ENCODE results near the gene LPCAT1. TPM values are rescaled to one million over a fixed set of nuclear protein-coding genes. Genes with fewer than 3 reads are reported as not detected.
"Not testable (repeated sequence)": the region's sequence is repeated elsewhere in the genome, so short reads cannot be mapped to it uniquely, and the experiment has no call there.

LPCAT1 gene
- total and polyA plus RNA-seq, 10 of the 15 experiments (the other 5 are each of a cell fraction or from before 2014, with no cell fraction given) = 2.3 to 109 (median 72.7) TPM

DNA sequence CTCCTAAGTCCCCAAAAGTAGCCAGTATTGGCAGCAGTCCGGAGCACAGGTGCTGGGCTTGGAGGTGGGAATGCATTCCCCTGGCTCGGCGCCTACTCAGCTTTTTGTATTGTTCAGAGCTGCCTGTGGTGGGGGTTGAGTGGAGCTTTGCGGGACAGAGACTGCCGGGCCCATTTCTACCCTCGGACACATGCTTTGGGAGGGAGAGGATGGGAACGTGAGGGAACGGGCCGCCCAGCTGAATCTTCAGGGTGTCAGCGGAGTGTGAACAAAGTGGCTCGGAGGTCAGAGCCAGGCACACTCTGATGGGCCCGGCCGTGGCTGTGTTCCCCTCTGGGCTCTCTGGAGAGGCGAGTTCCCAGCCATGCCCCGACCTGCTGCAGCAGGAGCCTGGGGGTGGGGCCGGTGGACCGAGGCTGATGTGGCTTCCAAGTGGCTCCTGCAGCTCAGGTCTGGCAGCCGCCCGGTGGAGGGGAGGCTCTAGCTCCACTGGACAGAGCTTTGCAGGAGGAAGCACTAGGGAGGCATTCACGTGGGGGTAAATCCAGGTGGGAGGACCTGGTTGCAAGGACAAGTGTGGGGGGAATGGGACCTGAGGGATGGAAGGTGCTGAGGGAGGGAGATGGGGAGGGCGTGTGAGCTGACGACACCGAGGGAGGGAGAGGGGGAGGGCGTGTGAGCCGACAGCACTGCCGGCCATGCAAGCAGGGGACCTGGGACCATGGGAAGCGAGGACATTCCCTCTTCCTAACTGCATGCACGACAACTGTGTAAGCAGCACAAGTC is 47.4 kb downstream of the LPCAT1 start:
- Histone ChIP-seq H3K27me3 (replicated peaks in 1 of 2; ENCODE audit: control insufficient read depth in 2 of 2, insufficient read depth in 2 of 2, low read length in 1 of 2) (no peaks in the 10 kb centered on the region), H3K27ac (ENCODE audit: control insufficient read depth, insufficient read depth) (no peak overlapping the region), H3K4me3 (no peak overlapping the region), H4K20me1 (ENCODE audit: control insufficient read depth, insufficient read depth) (no peaks in the 10 kb centered on the region), H3K36me3 (ENCODE audit: control insufficient read depth in 2 of 2, insufficient read depth in 2 of 2, low read length in 1 of 2) (peaks cover 29 to 45% of the 10 kb centered on the region in 2 experiments), H3K4me1 (ENCODE audit: control insufficient read depth, insufficient read depth, low read length) (peaks cover 13% of the 10 kb centered on the region), H3K9me3 (replicated peaks; ENCODE audit: control insufficient read depth, insufficient read depth, low read length) (no peaks in the 10 kb centered on the region), H3K9ac (ENCODE audit: control insufficient read depth, insufficient read depth, low read length) (no peak overlapping the region), H3K79me2 (ENCODE audit: control insufficient read depth, insufficient read depth, low read length) (no peaks in the 10 kb centered on the region; the same call in 1 of the 2 replicates), H3K4me2 (ENCODE audit: control insufficient read depth, insufficient read depth) (no peak overlapping the region), H2AFZ (ENCODE audit: control insufficient read depth, low read depth, low read length) (no peak overlapping the region)
- in situ Hi-C loops (cut with MboI) (no loop called here), intact Hi-C loops (cut with micrococcal nuclease; ENCODE audit: unreplicated experiment) (no loop called here)
- CTCF ChIA-PET = no interaction called here
- FAIRE-seq = no peak
- SMC1A ChIA-PET (ENCODE audit: uncharacterized antibody, unreplicated experiment) = no interaction called here
- RAD21 ChIA-PET (ENCODE audit: unreplicated experiment) = no interaction called here
- POLR2A ChIA-PET = interaction anchor here (0.6 kb wide), 1 partner anchor 457 kb away, joined by 4 read pairs; no protein-coding TSS in a partner anchor
- no peak for ATAC-seq
- WGBS (ENCODE audit: insufficient coverage, insufficient replicate concordance, low lambda C conversion rate, missing lambda C conversion rate) = 95% methylated on average over 22 of the region's 28 CpGs
- TF ChIP-seq POLR2AphosphoS2 (IDR thresholded peaks at IDR 0.05; ENCODE audit: low read depth, low read length) (0 out of 2 replicates have a peak, but pooled peaks have one; percentile 17), EGR1 (IDR thresholded peaks at IDR 0.05; ENCODE audit: borderline replicate concordance in 1 of 2, low read depth in 2 of 2, low read length in 2 of 2) (no peak)
- no TSS peak for BruUV-seq (replicated peaks)
- no peak for DNase-seq (ENCODE audit: low read depth, low spot score)

DNA sequence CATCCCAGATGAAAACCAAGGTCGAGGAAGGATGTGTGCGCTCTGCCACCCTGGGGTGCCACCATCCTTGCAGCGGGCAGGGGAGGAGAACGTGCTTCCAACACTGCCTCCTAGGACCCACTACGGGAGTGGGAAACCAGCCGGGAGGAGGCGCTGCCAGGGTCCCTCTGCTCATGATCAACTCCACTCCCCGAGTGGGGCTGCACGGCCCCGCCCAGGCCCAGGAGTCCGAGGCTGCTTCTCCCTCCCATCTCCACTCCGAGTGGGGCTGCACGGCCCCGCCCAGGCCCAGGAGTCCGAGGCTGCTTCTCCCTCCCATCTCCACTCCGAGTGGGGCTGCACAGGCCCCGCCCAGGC is 48.2 kb downstream of the LPCAT1 start:
- peak; percentile 24; the same call in 1 of the 2 replicates for TF ChIP-seq POLR2A (IDR thresholded peaks at IDR 0.05; ENCODE audit: low read depth, low read length)
- ATAC-seq; H3K79me2 ChIP-seq (ENCODE audit: control insufficient read depth, insufficient read depth, low read length); DNase-seq (ENCODE audit: low read depth, low spot score); BruUV-seq (replicated peaks); H2AFZ ChIP-seq (ENCODE audit: control insufficient read depth, low read depth, low read length); H3K4me1 ChIP-seq (ENCODE audit: control insufficient read depth, insufficient read depth, low read length); POLR2A ChIA-PET; H3K4me3 ChIP-seq; intact Hi-C loops (cut with micrococcal nuclease; ENCODE audit: unreplicated experiment); H3K9me3 ChIP-seq (replicated peaks; ENCODE audit: control insufficient read depth, insufficient read depth, low read length); H3K9ac ChIP-seq (ENCODE audit: control insufficient read depth, insufficient read depth, low read length); H3K27me3 ChIP-seq (replicated peaks in 1 of 2; ENCODE audit: control insufficient read depth in 2 of 2, insufficient read depth in 2 of 2, low read length in 1 of 2); H4K20me1 ChIP-seq (ENCODE audit: control insufficient read depth, insufficient read depth); SMC1A ChIA-PET (ENCODE audit: uncharacterized antibody, unreplicated experiment); H3K27ac ChIP-seq (ENCODE audit: control insufficient read depth, insufficient read depth); H3K4me2 ChIP-seq (ENCODE audit: control insufficient read depth, insufficient read depth); RAD21 ChIA-PET (ENCODE audit: unreplicated experiment); FAIRE-seq; in situ Hi-C loops (cut with MboI): not testable (repeated sequence)
- CTCF ChIA-PET = interaction anchor here (1.4 kb wide), 1 partner anchor 307 kb away, joined by 3 read pairs; no protein-coding TSS in a partner anchor
- H3K36me3 ChIP-seq (ENCODE audit: control insufficient read depth in 2 of 2, insufficient read depth in 2 of 2, low read length in 1 of 2) = peaks cover 29 to 52% of the 10 kb centered on the region in 2 experiments
- 94% methylated on average over 17 of the region's 17 CpGs for WGBS (ENCODE audit: insufficient coverage, insufficient replicate concordance, low lambda C conversion rate, missing lambda C conversion rate)
